Measurements from ENCODE around the gene SPATA24.

- no peak for TF ChIP-seq CTCF (conservative IDR thresholded peaks at IDR 0.05)
- no peak for TF ChIP-seq EZH2 (IDR thresholded peaks at IDR 0.05; ENCODE audit: low read depth)
These were observed 49.7 kb downstream of the SPATA24 start for GRCh38 chr5:139354186-139354585.
